GM10847 (cell line): ENCODE results near the gene KNL1.

Source experiments
- POLR2A ChIP-seq: IDR thresholded peaks from 2 replicates; pipeline ENCODE4 v1.6.1; 2011; ENCODE audit not compliant: insufficient read length; ENCODE audit errors: extremely low read depth

Gene KNL1

GRCh38 chr15:40618023-40618422, 24.0 kb downstream of the KNL1 start:
- TF ChIP-seq POLR2A = no peak

GRCh38 chr15:40618906-40619305, 24.9 kb downstream of the KNL1 start:
- TF ChIP-seq POLR2A = no peak

GRCh38 chr15:40623361-40623760, 29.3 kb downstream of the KNL1 start:
- TF ChIP-seq POLR2A = no peak

GRCh38 chr15:40630313-40630712, 36.3 kb downstream of the KNL1 start:
- TF ChIP-seq POLR2A = no peak

- no peak for TF ChIP-seq POLR2A
Observed at GRCh38 chr15:40633178-40633577, 39.1 kb downstream of the KNL1 start.

- TF ChIP-seq POLR2A = no peak
Observed at GRCh38 chr15:40637221-40637745, 43.2 kb downstream of the KNL1 start.

GRCh38 chr15:40639677-40640076, 45.6 kb downstream of the KNL1 start:
- TF ChIP-seq POLR2A = no peak

GRCh38 chr15:40647523-40647922, 53.5 kb downstream of the KNL1 start:
- no peak for TF ChIP-seq POLR2A

- TF ChIP-seq POLR2A = no peak
Observed at GRCh38 chr15:40650479-40650878, 56.4 kb downstream of the KNL1 start.

- TF ChIP-seq POLR2A = no peak
Observed at GRCh38 chr15:40660686-40661085, 66.6 kb downstream of the KNL1 start.

- TF ChIP-seq POLR2A = no peak
Observed at GRCh38 chr15:40664909-40665308, 70.9 kb downstream of the KNL1 start.

GRCh38 chr15:40680151-40680550, 86.1 kb downstream of the KNL1 start:
- no peak for TF ChIP-seq POLR2A

GRCh38 chr15:40684381-40684780, 90.3 kb downstream of the KNL1 start:
- TF ChIP-seq POLR2A = no peak

- TF ChIP-seq POLR2A = no peak
Observed at GRCh38 chr15:40685376-40685775, 91.3 kb downstream of the KNL1 start.

- no peak for TF ChIP-seq POLR2A
Observed at GRCh38 chr15:40688932-40689799, 95.1 kb downstream of the KNL1 start.

GRCh38 chr15:40691737-40692136, 97.7 kb downstream of the KNL1 start:
- TF ChIP-seq POLR2A = no peak
